ENCODE measurements around the gene CDH3.

GRCh38 chr16:68737730-68738629, 92.9 kb downstream of the CDH3 start:
- TF ChIP-seq, protein P1, sequence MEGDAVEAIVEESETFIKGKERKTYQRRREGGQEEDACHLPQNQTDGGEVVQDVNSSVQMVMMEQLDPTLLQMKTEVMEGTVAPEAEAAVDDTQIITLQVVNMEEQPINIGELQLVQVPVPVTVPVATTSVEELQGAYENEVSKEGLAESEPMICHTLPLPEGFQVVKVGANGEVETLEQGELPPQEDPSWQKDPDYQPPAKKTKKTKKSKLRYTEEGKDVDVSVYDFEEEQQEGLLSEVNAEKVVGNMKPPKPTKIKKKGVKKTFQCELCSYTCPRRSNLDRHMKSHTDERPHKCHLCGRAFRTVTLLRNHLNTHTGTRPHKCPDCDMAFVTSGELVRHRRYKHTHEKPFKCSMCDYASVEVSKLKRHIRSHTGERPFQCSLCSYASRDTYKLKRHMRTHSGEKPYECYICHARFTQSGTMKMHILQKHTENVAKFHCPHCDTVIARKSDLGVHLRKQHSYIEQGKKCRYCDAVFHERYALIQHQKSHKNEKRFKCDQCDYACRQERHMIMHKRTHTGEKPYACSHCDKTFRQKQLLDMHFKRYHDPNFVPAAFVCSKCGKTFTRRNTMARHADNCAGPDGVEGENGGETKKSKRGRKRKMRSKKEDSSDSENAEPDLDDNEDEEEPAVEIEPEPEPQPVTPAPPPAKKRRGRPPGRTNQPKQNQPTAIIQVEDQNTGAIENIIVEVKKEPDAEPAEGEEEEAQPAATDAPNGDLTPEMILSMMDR (IDR thresholded peaks at IDR 0.05) = peak in 2 of 6 experiments; percentile 17 to 31
- peak in 1 of 2 donors; percentile 46 for TF ChIP-seq POLR2A (IDR thresholded peaks at IDR 0.05)
